SK-N-SH (cell line): Measurements from ENCODE around the gene PTPRB. TPM values are rescaled to one million over a fixed set of nuclear protein-coding genes. Genes with fewer than 3 reads are reported as not detected.

Experiments
- CTCF ChIA-PET: fragments of 300-600, 350-600 bp; formaldehyde crosslinking; extraction: SDS; loops from one replicate; lab custom pipeline; 2021; lab: Yijun Ruan, JAX
- POLR2A ChIA-PET: fragments of 350-600 bp; sonication (Branson Sonifier 250); formaldehyde crosslinking; extraction: SDS; loops from one replicate; lab custom pipeline; 2020; ENCODE audit warnings: antibody characterized with exemption, inconsistent platforms; lab: Yijun Ruan, JAX
- DNase-seq: peaks from one replicate; pipeline ENCODE4 v3.0.0; 2012
- H2AFZ ChIP-seq: fragments of 200-600 bp; sonication (generic); 2 replicates; pipeline ENCODE4 v1.8.1; 2016; ENCODE audit warnings: antibody characterized with exemption, mild to moderate bottlenecking, low read depth
- H3F3A ChIP-seq: fragments of 200-600 bp; sonication (generic); replicated peaks from 2 replicates; pipeline ENCODE3; 2016; ENCODE audit warnings: antibody characterized with exemption, mild to moderate bottlenecking; ENCODE audit not compliant: insufficient read depth
- H3K27ac ChIP-seq, 2 experiments: fragments of 200-500 bp in 1 of 2; fragments of 200-600 bp in 1 of 2; sonication (Bioruptor generic) in 1 of 2; sonication (generic), shearing (Covaris generic) in 1 of 2; 2 replicates each; pipeline versions ENCODE4 v1.5.1 to v1.6.1; 2014 to 2016; ENCODE audit warnings: low read depth in 2 of 2, inconsistent platforms in 1 of 2, low read length in 1 of 2, mild to moderate bottlenecking in 1 of 2, mixed read lengths in 1 of 2
- H3K27me3 ChIP-seq: fragments of 200-600 bp; sonication (generic), shearing (Covaris generic); 2 replicates; pipeline ENCODE4 v1.6.1; 2016; ENCODE audit warnings: mixed run types; ENCODE audit not compliant: insufficient read depth
- H3K36me3 ChIP-seq, 2 experiments: fragments of 200-500 bp in 1 of 2; fragments of 200-600 bp in 1 of 2; sonication (Bioruptor generic) in 1 of 2; sonication (generic) in 1 of 2; replicated peaks in 1 of 2; 2 replicates each; pipeline versions ENCODE3 to v1.5.1; 2014 to 2016; ENCODE audit warnings: low read length in 1 of 2, mild to moderate bottlenecking in 1 of 2; ENCODE audit not compliant: insufficient read depth in 2 of 2, control insufficient read depth in 1 of 2
- H3K4me1 ChIP-seq, 2 experiments: fragments of 200-500 bp in 1 of 2; fragments of 200-600 bp in 1 of 2; sonication (Bioruptor generic) in 1 of 2; sonication (generic), shearing (Covaris generic) in 1 of 2; 2 replicates each; pipeline versions ENCODE4 v1.5.1 to v1.6.1; 2014 to 2016; ENCODE audit warnings: low read depth in 1 of 2, low read length in 1 of 2, mixed run types in 1 of 2; ENCODE audit not compliant: insufficient read depth in 2 of 2, control insufficient read depth in 1 of 2
- H3K4me2 ChIP-seq: fragments of 200-600 bp; sonication (generic), shearing (Covaris generic); 2 replicates; pipeline ENCODE4 v1.6.1; 2017; ENCODE audit warnings: mixed run types
- H3K4me3 ChIP-seq, 2 experiments: fragments of 200-500 bp in 1 of 2; fragments of 200-600 bp in 1 of 2; sonication (Bioruptor generic) in 1 of 2; sonication (generic), shearing (Covaris generic) in 1 of 2; 2 replicates each; pipeline versions ENCODE4 v1.5.1 to v1.8.1; 2014 to 2016; ENCODE audit warnings: low read depth in 2 of 2, inconsistent platforms in 1 of 2, low read length in 1 of 2, mild to moderate bottlenecking in 1 of 2, mixed read lengths in 1 of 2, moderate library complexity in 1 of 2
- H3K79me2 ChIP-seq: fragments of 200-600 bp; sonication (generic); 2 replicates; pipeline ENCODE4 v1.8.1; 2017; ENCODE audit warnings: mild to moderate bottlenecking; ENCODE audit not compliant: insufficient read depth
- H3K9ac ChIP-seq: fragments of 200-600 bp; sonication (generic); 2 replicates; pipeline ENCODE4 v1.6.1; 2017; ENCODE audit warnings: mixed run types
- H3K9me2 ChIP-seq: fragments of 200-600 bp; sonication (generic); 2 replicates; pipeline ENCODE4 v1.6.1; 2017; ENCODE audit warnings: mixed run types
- H3K9me3 ChIP-seq: fragments of 200-600 bp; sonication (generic); 2 replicates; pipeline ENCODE4 v1.6.1; 2017; ENCODE audit warnings: mixed run types, mild to moderate bottlenecking, moderate library complexity
- H4K20me1 ChIP-seq: fragments of 200-600 bp; sonication (generic); 2 replicates; pipeline ENCODE4 v1.6.1; 2017; ENCODE audit warnings: mild to moderate bottlenecking, mixed run types; ENCODE audit not compliant: insufficient read depth
- ELF1 ChIP-seq: IDR thresholded peaks from 2 replicates; pipeline ENCODE4 v1.4.0; 2012
- GABPA ChIP-seq: IDR thresholded peaks from 2 replicates; pipeline ENCODE4 v1.4.0; 2012; ENCODE audit warnings: low read depth, mild to moderate bottlenecking
- GATA2 ChIP-seq: sonication (generic); formaldehyde crosslinking; IDR thresholded peaks from 2 replicates; pipeline ENCODE4 v1.5.0; 2020; ENCODE audit warnings: mild to moderate bottlenecking, missing genetic modification reagents
- NFIC ChIP-seq: IDR thresholded peaks from 2 replicates; pipeline ENCODE4 v1.4.0; 2012; ENCODE audit warnings: borderline replicate concordance
- NRF1 ChIP-seq: IDR thresholded peaks from 2 replicates; pipeline ENCODE4 v1.6.1; 2012; ENCODE audit warnings: low read depth, mild to moderate bottlenecking, low read length
- RAD21 ChIP-seq: IDR thresholded peaks from 2 replicates; pipeline ENCODE4 v1.6.1; 2012; ENCODE audit warnings: mild to moderate bottlenecking, low read length
- RCOR1 ChIP-seq: fragments of 150-350 bp; IDR thresholded peaks from 2 replicates; pipeline ENCODE4 v1.6.1; 2017; ENCODE audit warnings: antibody characterized with exemption, low read length
- SIN3A ChIP-seq: IDR thresholded peaks from 2 replicates; pipeline ENCODE4 v1.6.1; 2012; ENCODE audit warnings: low read depth, mild to moderate bottlenecking, low read length, moderate library complexity, borderline replicate concordance
- SMC3 ChIP-seq: IDR thresholded peaks from 2 replicates; pipeline ENCODE4 v1.6.1; 2012; ENCODE audit warnings: low read depth, low read length, improper control_type of control experiment
- WGBS: methylation state at CpG from one replicate; pipeline ENCODE4 v1.1.6; 2017; ENCODE audit warnings: low lambda C conversion rate; 5-methylcytosine and 5-hydroxymethylcytosine counted together
- polyA plus RNA-seq, 3 experiments: library from polyadenylated mRNA; depleted of rRNA; stranded (reverse); fragments of >200 nt; gene quantifications; 2 replicates each; pipeline ENCODE4 v1.2.3, GENCODE V29; 2012
- TF ChIP-seq, protein P1 (sequence below): IDR thresholded peaks from 2 replicates; pipeline ENCODE4 v1.4.0; 2012; ENCODE audit warnings: low read depth
- TF ChIP-seq, protein P2 (sequence below): IDR thresholded peaks from 2 replicates; pipeline ENCODE4; 2012
- TF ChIP-seq, protein P3 (sequence below): IDR thresholded peaks from 2 replicates; pipeline ENCODE4 v1.4.0; 2012; ENCODE audit warnings: low read depth, borderline replicate concordance
- TF ChIP-seq, protein P4 (sequence below): IDR thresholded peaks from 2 replicates; pipeline ENCODE4 v1.4.0; 2012; ENCODE audit warnings: low read depth, borderline replicate concordance
- TF ChIP-seq, protein P5 (sequence below): IDR thresholded peaks from 2 replicates; pipeline ENCODE4 v1.6.1; 2012; ENCODE audit warnings: mild to moderate bottlenecking, low read depth, low read length, moderate library complexity

PTPRB gene
- polyA plus RNA-seq, 1 of the 3 experiments (the other 2 are of a cell fraction) = 1.1 TPM

DNA sequence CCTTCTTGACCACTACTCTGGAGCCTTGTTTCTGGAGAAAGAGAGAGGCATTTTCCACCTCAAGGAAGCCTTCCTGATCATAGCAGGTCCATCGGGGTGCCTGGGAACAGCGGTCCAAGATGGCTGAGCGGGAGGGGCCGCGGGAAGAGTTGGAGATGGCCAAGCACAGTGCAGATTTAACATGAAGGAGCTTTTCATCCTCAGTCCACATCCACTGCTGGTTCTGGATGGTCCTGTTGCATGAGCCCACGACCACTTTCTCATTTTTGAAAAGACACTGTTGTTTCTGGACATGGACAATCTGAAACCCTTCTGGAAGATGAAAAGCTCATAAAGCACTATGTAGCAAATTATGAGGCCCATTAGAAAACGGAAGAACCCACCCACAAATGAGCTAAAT lies 1.5 kb downstream of the PTPRB start:
- Histone ChIP-seq H3F3A (no peaks in the 10 kb centered on the region), H3K27me3 (no peaks in the 10 kb centered on the region), H3K4me3 (no peak overlapping the region), H3K9me2 (no peaks in the 10 kb centered on the region), H3K79me2 (no peaks in the 10 kb centered on the region), H3K27ac (no peak overlapping the region), H2AFZ (no peak overlapping the region), H3K36me3 (no peaks in the 10 kb centered on the region), H4K20me1 (no peaks in the 10 kb centered on the region), H3K4me2 (no peak overlapping the region), H3K9me3 (no peaks in the 10 kb centered on the region), H3K9ac (no peak overlapping the region), H3K4me1 (no peaks in the 10 kb centered on the region; a peak in 1 of 4 replicates)
- POLR2A ChIA-PET = no interaction called here
- no peak for TF ChIP-seq GATA2 (CRISPR knock-in tag)
- TF ChIP-seq, protein P1, sequence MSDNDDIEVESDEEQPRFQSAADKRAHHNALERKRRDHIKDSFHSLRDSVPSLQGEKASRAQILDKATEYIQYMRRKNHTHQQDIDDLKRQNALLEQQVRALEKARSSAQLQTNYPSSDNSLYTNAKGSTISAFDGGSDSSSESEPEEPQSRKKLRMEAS = no peak
- TF ChIP-seq, protein P2, sequence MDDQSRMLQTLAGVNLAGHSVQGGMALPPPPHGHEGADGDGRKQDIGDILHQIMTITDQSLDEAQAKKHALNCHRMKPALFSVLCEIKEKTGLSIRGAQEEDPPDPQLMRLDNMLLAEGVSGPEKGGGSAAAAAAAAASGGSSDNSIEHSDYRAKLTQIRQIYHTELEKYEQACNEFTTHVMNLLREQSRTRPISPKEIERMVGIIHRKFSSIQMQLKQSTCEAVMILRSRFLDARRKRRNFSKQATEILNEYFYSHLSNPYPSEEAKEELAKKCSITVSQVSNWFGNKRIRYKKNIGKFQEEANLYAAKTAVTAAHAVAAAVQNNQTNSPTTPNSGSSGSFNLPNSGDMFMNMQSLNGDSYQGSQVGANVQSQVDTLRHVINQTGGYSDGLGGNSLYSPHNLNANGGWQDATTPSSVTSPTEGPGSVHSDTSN = no peak
- TF ChIP-seq ELF1 = no peak
- no peak for TF ChIP-seq NFIC
- TF ChIP-seq SMC3 = no peak
- TF ChIP-seq, protein P3, sequence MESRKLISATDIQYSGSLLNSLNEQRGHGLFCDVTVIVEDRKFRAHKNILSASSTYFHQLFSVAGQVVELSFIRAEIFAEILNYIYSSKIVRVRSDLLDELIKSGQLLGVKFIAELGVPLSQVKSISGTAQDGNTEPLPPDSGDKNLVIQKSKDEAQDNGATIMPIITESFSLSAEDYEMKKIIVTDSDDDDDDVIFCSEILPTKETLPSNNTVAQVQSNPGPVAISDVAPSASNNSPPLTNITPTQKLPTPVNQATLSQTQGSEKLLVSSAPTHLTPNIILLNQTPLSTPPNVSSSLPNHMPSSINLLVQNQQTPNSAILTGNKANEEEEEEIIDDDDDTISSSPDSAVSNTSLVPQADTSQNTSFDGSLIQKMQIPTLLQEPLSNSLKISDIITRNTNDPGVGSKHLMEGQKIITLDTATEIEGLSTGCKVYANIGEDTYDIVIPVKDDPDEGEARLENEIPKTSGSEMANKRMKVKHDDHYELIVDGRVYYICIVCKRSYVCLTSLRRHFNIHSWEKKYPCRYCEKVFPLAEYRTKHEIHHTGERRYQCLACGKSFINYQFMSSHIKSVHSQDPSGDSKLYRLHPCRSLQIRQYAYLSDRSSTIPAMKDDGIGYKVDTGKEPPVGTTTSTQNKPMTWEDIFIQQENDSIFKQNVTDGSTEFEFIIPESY = no peak
- TF ChIP-seq, protein P4, sequence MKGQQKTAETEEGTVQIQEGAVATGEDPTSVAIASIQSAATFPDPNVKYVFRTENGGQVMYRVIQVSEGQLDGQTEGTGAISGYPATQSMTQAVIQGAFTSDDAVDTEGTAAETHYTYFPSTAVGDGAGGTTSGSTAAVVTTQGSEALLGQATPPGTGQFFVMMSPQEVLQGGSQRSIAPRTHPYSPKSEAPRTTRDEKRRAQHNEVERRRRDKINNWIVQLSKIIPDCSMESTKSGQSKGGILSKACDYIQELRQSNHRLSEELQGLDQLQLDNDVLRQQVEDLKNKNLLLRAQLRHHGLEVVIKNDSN = no peak
- no peak for TF ChIP-seq SIN3A
- TF ChIP-seq NRF1 = no peak
- TF ChIP-seq RCOR1 = no peak
- TF ChIP-seq, protein P5, sequence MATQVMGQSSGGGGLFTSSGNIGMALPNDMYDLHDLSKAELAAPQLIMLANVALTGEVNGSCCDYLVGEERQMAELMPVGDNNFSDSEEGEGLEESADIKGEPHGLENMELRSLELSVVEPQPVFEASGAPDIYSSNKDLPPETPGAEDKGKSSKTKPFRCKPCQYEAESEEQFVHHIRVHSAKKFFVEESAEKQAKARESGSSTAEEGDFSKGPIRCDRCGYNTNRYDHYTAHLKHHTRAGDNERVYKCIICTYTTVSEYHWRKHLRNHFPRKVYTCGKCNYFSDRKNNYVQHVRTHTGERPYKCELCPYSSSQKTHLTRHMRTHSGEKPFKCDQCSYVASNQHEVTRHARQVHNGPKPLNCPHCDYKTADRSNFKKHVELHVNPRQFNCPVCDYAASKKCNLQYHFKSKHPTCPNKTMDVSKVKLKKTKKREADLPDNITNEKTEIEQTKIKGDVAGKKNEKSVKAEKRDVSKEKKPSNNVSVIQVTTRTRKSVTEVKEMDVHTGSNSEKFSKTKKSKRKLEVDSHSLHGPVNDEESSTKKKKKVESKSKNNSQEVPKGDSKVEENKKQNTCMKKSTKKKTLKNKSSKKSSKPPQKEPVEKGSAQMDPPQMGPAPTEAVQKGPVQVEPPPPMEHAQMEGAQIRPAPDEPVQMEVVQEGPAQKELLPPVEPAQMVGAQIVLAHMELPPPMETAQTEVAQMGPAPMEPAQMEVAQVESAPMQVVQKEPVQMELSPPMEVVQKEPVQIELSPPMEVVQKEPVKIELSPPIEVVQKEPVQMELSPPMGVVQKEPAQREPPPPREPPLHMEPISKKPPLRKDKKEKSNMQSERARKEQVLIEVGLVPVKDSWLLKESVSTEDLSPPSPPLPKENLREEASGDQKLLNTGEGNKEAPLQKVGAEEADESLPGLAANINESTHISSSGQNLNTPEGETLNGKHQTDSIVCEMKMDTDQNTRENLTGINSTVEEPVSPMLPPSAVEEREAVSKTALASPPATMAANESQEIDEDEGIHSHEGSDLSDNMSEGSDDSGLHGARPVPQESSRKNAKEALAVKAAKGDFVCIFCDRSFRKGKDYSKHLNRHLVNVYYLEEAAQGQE = no peak
- no peak for TF ChIP-seq RAD21
- TF ChIP-seq GABPA = no peak
- 88% methylated on average over 7 of the region's 7 CpGs for WGBS
- no peak for DNase-seq
- CTCF ChIA-PET = interaction anchor here (0.7 to 1.5 kb wide), 3 partner anchors 25 to 735 kb away, joined by 3 to 4 read pairs (median 3); no protein-coding TSS in a partner anchor
